DLD1 (cell line): ENCODE results near the gene EFCAB7.
"Not testable (repeated sequence)": the region's sequence is repeated elsewhere in the genome, so short reads cannot be mapped to it uniquely, and the experiment has no call there.

ENCODE experiments used
- in situ Hi-C: cut with HindIII; loops from 2 replicates; pipeline ENCODE4 v1.10.0; 2017; ENCODE audit warnings: low sequenced_read_pairs

The EFCAB7 gene

DNA sequence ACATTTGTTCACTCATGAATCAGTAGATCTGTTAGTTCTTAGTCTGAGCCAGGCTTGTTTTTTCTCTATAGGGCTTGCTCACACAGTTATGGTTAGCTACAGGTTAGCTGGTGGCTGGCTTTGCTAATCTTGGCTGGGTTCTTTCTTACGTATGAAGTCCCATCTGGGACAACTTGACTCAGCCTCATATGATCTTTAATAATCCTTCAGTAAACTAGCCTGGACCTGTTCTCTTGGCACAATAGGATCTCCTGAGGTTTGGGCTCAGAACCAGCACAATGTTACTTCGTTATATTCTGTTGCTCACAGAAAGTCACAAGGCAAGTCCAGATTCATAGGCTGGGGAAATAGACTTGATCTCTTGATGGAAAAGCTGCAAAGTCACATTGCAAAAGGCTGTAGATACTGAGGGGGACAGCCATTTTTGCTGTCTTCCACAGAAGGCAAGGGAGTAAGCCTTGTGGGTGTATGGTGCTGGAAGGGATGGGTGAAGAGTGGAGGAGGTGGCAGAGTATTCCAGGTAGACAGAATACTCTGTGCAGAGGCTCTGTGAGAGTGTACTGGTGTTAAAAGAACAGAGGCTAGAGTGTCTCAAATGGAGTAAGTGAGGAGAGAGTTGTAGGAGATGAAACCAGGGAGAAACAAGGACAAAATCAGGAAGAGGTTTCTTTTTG is 24.4 kb downstream of the EFCAB7 start:
- in situ Hi-C loops, result no loop called here

DNA sequence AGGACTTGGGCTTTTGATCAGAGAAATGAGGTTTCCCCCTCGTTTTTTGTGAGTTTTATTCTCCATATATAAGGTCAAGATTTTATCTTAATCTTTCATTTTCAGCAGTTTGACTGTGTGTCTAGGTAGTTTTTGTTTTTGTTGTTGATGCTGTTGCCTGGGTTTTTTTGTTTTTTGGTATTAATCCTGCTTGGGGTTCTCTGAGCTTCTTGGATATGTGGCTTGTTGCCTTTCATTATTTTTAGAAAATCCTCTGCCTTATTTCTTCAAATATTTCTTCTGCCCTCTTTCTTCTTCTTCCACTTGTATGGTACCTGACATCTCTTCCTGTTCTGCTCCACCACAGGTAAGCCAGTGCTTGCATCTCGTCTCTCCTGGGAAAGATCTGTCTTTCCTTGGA is 25.0 kb downstream of the EFCAB7 start:
- in situ Hi-C loops, result no loop called here

DNA sequence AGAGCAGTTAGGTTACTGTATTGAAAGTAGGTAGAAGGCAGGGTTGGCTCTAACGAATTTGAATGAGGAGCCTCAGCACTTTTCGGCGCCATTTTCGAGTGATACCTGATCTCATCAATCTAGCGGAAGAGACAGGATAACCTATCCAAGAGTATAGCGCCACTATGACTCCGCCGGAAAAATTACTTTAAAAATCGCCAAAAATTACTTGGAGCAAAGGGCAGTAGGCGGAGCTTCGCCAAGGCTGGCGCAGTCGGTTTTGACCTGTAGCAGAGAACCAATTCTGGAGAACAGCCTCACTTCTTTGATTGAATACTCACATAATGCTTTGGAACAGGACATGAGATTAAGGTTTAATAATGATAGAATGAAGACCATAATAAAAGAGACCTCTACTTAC is 25.6 kb downstream of the EFCAB7 start:
- in situ Hi-C loops, result no loop called here

DNA sequence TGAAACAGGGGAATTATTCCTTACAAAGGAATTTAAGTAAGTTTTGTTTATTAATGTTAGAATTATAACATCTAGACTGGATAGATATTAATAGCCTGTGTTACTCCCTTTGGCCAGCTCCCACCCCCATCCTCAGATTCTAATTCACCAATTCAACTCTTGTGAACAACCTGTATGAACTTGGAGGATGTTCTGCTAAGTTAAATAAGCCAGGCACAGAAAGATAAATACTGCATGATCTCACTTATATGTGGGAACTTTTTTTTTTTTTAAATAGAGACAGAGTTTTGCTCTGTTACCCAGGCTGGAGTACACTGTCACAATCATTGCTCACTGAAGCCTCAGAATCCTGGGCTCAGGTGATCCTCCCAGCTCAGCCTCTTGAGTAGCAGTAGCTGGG is 32.2 kb downstream of the EFCAB7 start:
- in situ Hi-C loops, result no loop called here

DNA sequence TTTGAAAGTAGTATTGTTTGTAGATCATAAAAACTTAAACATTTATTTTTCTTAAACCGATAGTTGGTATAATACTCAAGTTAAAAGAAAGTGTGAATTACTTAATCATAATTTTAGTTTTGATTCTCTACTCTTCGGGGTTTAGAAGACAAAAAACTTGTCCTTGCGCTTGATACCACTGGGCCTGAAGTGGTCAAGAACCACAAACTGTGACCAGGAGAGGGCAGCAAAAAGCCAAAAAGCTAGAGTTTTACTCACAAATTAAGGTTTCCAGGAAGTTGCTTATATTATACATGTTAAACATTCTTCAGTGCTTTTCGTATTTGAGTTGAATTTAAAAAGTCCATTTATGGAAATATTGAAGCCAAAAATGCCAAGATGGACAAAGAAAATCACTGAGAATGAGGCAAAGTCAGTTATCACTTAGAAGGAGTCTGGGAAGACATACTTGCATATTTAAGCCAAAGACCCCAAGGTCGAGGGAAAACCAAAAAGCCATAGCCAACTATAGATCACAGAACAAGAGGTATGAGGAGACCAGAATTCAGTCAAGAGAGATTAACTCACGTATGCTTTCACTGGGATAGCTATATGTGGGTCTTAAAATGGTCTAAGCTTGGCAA is 34.2 kb downstream of the EFCAB7 start:
- in situ Hi-C loops, result no loop called here

DNA sequence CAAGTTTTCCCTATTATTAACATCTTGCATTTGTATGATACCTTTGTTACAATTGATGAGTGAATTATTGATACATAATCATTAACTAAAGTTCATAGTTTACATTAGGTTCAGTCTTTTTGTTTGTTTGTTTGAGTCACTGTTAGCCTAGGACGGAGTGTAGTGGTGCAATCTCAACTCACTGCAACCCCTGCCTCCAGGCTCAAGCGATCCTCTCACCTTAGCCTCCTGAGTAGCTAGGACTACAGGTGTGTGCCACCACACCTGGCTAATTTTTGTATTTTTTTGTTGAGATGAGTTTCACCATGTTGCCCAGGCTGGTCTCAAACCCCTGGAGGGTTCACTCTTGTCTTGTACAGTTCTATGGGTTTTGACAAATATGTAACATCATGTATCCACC is 36.0 kb downstream of the EFCAB7 start:
- in situ Hi-C loops, result no loop called here

DNA sequence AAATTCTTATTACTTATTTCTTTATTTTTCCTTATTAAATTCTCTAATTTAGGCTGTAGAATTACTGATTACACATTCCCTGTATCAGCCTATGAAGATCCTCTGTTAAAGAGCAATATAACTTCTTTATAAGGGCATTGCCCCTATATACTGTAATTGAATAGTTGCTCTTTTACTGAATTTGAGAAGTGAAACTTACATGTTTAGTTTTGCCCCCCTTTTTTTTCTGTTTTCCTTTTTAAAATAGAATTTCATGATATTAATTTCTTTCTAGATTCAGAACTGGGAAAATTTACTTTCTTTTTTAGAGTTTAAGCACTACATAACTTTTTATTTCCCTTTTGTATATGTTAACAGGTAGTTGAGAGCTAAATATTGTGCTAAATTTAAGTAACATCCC is 40.4 kb downstream of the EFCAB7 start:
- in situ Hi-C loops, result no loop called here

DNA sequence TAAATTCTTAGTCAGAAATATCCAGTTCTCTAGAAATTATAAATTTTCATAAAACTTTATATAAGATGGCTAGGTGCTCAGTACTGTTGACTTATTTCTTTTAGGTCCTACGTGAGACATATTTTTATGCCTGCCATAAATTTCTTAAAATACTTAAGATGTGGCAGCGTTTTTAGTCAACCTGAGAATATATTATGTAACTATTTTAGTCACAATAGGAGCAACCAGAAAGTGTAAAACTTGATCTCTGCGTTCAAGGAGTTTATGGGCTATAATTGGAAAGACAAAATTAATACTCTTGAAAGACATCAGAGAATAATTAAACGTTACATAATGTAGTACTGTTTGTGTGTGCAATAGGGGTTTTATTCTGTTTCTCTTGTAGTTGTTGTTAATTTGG is 45.7 kb downstream of the EFCAB7 start:
- in situ Hi-C loops, result no loop called here

DNA sequence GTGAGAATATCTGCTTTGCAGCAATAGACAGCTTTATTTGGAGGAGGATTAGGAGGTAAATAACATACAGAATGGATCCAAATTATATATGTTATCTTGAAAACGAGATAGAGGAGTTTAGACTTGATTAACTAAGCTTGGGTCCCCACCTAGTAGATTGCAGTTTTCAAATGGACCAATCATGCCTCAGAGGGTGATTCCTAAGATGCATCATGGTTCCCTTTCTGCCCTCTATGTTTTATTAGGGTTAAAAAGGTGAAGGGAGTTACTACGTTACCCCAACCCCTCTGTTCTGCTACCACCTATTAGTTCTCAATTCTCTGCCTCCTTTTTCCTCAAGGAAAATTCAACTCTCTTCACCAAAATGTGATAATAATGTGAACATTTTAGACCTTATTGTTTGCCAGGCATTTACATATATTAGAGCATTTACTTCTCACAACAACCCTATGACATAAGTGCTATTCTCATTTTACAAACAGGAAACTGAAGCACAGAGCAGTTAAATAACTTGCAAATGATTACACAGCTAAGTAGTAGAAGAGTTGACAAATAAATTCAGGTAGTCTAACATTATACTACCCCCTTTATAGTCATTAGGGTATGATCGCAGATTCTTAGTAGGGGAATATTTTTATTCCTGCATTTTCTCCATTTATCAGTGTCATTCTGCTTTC is 46.5 kb downstream of the EFCAB7 start:
- in situ Hi-C loops, result no loop called here

DNA sequence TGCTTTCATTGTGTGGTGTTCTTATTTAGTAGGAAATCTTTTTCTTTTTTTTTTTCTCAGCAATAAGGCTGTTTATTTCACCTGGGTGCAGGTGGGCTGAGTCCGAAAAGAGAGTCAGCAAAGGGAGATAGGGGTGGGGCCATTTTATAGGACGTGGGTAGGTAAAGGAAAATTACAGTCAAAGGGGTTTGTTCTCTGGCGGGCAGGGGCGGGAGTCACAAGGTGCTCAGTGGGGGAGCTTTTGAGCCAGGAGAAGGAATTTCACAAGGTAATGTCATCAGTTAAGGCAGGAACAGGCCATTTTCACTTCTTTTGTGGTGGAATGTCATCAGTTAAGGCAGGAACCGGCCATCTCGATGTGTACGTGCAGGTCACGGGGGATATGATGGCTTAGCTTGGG is 49.4 kb downstream of the EFCAB7 start:
- in situ Hi-C loops, result not testable (repeated sequence)

DNA sequence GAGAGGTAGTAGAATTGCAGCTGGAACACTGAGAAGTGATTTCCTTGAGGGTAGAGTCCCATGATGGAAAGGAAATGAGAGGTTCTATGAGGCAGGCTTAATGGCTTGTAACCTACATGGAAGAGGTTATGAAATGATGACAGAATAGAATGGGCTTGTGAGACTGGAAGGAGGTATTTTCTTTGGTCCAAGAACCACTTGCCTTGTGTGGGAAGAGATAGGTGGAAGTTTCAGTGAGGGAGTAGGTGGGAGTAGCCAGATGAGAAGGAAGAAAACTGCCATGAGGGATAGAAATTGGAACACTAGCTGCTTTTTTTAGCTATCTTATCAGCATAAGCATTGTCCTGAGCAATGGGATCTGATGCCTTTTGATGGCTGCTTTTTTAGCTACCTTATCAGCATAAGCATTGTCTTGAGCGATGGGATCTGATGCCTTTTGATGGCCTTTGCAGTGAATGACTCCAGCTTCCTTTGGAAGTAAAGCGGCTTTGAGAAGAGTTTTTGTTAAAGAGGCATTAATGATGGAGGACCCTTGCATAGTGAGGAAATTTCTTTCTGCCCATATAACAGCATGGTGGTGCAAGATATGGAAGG is 51.0 kb downstream of the EFCAB7 start:
- in situ Hi-C loops, result not testable (repeated sequence)

DNA sequence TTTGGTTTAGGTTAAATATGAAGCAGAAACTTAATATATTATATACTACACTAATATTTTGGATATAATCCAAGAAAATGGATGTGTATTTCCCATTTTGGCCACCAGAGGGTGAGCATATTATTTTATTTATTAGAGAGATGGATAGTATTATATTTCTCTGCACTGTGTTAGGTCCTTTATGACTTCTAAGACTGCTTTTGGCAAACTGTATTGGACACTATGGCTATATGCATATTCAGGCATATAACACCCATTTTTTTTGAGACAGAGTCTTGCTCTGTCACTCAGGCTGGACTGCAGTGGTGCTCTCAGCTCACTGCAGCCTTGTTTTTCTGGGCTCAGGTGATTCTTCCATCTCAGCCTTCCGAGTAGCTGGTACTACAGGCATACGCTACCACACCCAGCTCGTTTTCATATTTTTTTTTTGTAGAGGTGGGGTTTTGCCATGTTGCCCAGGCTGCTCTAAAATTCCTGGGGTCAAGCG is 52.1 kb downstream of the EFCAB7 start:
- in situ Hi-C loops, result no loop called here

DNA sequence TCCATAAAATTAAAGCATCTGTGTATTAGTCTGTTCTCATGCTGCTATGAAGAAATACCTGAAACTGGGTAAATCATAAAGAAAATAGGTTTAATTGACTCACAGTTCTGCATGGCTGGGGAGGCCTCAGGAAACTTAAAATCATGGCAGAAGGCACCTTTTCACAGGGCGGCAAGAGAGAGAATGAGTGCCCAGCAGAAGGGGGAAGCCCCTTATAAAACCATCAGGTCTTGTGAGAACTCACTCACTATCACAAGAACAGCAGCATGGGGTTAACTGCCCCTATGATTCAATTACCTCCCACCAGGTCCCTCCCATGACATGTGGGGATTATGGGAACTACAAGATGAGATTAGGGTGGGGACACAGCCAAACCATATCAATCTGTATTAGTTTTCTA is 63.0 kb downstream of the EFCAB7 start:
- in situ Hi-C loops, result not testable (repeated sequence)

DNA sequence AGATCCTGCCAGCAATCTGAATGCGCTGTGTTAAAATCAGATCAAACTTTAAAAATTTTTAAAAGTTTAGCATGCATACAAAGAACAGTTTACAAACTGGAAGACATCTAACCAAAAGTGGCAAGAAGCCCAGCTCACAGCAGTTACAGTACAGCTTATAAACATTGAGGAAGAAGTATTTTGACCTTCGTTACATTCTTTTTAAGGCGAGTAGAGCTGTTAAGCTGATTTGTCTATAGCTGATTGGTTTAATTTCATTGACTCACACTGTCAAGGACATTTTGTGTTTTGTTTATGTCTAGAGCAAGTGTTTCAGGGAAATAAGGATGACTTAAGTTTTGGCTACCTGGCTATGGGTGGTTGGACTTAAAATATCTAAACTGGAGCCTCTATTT is 66.8 kb downstream of the EFCAB7 start:
- in situ Hi-C loops, result no loop called here

DNA sequence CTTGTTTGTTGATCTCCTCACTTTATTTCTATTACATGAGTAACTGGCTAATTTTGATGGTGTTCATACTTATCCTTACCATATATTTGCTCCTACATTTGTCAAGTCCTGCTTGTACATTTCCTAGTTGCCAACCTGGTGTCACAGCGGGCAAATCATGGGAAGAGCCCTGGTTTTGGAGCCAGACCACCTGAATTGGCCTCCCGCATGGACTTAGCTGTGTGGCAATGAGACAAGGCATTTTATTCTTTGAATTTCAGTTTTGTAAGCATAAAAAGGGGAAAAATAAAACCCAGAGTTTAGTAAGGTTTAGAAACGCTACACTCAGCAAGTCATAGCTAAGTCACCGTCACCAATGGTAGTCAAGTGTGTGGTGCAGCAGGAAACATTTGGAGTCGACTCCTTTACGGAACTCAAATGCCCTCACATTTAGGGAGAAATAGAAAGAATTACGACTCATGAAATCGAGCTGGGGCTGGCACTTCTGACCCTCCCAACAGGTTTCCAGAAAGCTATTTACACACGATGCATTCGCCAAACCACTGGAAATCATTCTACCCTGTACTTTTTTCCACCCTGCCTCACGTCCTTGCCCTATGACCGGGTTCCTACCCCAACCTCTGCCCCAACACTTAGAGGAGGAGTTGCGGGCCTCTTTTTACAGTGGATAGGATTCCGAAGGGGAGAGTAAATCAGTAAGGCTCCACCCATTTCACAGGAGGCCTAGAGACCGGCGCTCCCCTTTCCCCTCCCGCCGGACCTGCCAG is 69.4 kb downstream of the EFCAB7 start:
- in situ Hi-C loops, result no loop called here

DNA sequence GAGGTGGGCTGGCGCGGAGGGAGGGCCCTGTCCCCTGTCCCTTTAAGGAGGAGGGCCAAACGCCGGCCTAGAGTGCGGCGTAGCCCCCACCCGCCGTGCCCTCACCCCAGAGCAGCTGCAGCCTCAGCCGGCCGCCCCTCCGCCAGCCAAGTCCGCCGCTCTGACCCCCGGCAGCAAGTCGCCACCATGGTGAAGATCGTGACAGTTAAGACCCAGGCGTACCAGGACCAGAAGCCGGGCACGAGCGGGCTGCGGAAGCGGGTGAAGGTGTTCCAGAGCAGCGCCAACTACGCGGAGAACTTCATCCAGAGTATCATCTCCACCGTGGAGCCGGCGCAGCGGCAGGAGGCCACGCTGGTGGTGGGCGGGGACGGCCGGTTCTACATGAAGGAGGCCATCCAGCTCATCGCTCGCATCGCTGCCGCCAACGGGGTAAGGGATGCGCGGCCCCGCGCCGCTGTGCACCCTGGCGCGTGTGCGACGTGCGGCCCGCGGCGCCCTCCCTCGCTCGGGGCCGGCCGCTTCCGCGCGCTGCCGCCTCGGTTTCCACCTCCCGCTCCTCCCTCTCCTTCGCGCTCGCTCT is 70.1 kb downstream of the EFCAB7 start, which contains the start of gene PGM1:
Gene PGM1 (plus strand): TSS at position 109 of the 583 bp plus-strand sequence. CDS start 78 bp downstream, at position 187.
- in situ Hi-C loops, result no loop called here

DNA sequence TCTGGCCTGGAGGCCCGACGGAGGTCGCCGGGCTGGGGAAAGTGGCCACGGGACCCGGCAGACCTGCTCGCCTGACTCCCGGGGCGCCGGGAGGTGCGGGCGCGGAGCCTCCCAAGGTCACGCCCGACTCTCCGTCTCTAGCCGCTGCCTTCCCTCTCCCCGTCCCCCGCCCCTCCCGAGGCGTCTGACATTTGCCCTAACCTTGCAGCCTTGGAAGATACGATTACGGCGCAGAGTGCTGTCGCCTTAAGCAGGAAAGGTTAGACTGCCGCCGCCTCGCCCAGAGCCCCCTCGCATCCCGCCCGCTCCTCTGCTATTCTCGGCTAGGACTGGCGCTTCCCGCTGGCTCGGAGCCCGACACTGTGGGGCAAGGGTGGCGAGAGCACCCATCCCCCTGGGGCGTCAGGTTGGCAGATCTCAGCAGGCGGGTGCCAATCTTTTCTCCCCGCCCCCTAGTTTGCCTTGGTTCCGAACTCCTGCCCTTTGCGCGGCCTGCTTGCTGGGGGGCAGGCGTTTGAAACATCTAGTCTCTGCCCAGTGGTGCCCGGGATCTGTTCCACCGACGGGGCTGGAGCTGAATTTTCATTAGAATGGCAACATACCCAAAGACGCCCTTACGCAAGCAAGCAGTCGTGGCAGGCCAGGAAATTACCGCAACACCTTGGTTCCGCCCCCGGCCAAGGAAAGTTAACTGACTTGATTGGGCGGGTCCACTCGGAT is 70.7 kb downstream of the EFCAB7 start:
- in situ Hi-C loops, result no loop called here

DNA sequence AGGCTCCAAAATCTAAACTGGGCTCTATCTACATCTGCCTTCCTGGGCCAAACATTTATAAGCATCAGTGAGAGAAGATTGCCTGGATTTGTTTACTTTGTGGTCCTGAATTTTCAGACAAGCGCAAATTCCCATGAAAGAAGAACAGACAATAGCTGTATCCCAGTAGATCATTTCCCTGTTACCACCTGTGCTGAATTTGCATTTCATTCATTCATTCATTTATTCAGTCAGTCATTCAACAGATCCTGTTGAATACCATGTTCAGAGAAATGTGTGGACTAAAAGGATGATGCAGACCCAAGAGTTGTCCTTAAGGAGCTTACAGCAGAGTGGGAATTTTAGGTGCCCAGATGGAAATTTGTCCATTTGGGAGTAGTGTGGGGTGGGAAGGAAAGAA is 72.1 kb downstream of the EFCAB7 start:
- in situ Hi-C loops, result no loop called here

DNA sequence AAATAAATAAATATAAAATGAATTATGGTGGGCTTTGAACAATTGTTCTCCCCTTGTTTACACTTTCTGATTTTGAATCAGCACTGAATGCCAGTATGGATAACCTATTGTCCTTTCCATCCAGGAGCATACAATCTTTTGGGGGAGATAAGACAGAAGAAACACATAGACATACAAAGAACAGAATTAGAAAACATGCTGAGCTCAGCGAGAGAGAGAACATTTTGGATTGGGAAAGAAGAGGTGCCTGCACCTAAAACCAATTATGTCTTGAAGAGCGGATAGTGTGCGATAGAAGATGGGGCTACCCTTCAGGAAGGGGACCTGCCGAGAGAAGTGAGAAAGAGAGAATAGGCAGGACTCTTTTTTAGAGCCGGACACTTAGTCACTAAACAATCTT is 76.5 kb downstream of the EFCAB7 start:
- in situ Hi-C loops, result no loop called here

DNA sequence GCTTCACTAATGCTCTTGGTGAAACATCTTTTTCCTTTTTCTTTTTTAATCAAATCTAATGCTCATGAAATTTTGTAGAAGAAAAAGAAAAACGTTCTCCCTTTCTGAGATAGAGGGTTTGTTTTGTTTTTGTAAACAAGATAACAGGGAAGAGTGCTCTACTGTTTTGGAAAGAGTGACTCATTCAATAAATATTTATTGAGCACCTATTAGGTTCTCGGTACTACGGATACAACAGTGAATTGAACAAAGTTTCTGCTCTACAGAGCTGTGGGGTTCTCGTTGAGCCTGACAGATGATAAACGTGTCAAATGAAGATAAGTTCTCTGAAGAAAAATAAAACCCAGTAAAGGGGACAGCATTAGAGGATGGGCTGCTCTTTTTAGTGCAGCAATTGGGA is 76.9 kb downstream of the EFCAB7 start:
- in situ Hi-C loops, result no loop called here
